Parathyroid adenoma (tissue), 2 donors: Measurements from ENCODE around the gene OTX2.
A peak's percentile ranks its signal among the peaks of the same experiment; 100 is the strongest.

Experiments used
- H2AFZ ChIP-seq: fragments of 300-600 bp; sonication (generic); one replicate; pipeline ENCODE4 v1.7.0; 2017; ENCODE audit warnings: antibody characterized with exemption, mild to moderate bottlenecking
- H3K27ac ChIP-seq: fragments of 300-600 bp; sonication (generic); one replicate; pipeline ENCODE4 v1.7.0; 2017
- H3K27me3 ChIP-seq: fragments of 300-600 bp; sonication (generic); one replicate; pipeline ENCODE4 v1.7.0; 2017; ENCODE audit warnings: low read length; ENCODE audit not compliant: control insufficient read depth, insufficient read depth
- H3K36me3 ChIP-seq: fragments of 300-600 bp; sonication (generic); one replicate; pipeline ENCODE4 v1.7.0; 2017; ENCODE audit warnings: low read length; ENCODE audit not compliant: control insufficient read depth, insufficient read depth
- H3K4me1 ChIP-seq: fragments of 300-600 bp; sonication (generic); one replicate; pipeline ENCODE4 v1.7.0; 2017; ENCODE audit warnings: control low read depth
- H3K4me2 ChIP-seq: fragments of 300-600 bp; sonication (generic); one replicate; pipeline ENCODE4 v1.7.0; 2017; ENCODE audit warnings: low read length
- H3K4me3 ChIP-seq: fragments of 300-600 bp; sonication (generic); one replicate; pipeline ENCODE4 v1.7.0; 2017; ENCODE audit warnings: low read depth, low read length
- H3K79me2 ChIP-seq: fragments of 300-600 bp; sonication (generic); one replicate; pipeline ENCODE4 v1.7.0; 2017; ENCODE audit warnings: control low read depth
- H3K9ac ChIP-seq: fragments of 300-600 bp; sonication (generic); one replicate; pipeline ENCODE4 v1.7.0; 2017; ENCODE audit warnings: mild to moderate bottlenecking
- H3K9me3 ChIP-seq: fragments of 300-600 bp; sonication (generic); one replicate; pipeline ENCODE4 v1.7.0; 2017; ENCODE audit warnings: low read length; ENCODE audit not compliant: control insufficient read depth
- TF ChIP-seq, protein P1 (sequence below): fragments of 300-600 bp; sonication (generic); IDR thresholded peaks from one replicate; pipeline ENCODE4 v1.7.0; 2017; ENCODE audit warnings: antibody characterized with exemption, mild to moderate bottlenecking
- donor health status: primary hyperparathyroidism.

OTX2 gene

DNA sequence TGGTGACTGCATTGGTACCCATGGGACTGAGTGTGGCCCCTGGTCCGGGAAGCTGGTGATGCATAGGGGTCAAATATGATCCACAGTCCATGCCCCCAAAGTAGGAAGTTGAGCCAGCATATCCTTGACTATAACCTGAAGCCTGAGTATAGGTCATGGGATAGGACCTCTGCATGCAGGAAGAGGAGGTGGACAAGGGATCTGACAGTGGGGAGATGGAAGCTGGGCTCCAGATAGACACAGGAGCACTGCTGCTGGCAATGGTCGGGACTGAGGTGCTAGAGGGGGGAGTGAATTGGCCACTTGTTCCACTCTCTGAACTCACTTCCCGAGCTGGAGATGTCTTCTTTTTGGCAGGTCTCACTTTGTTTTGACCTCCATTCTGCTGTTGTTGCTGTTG is 8.4 kb downstream of the OTX2 start:
- H3K9ac ChIP-seq, result no peak overlapping the region
- H3K27ac ChIP-seq, result no peak overlapping the region
- no peaks in the 10 kb centered on the region for H3K9me3 ChIP-seq
- peaks cover 31% of the 10 kb centered on the region for H3K27me3 ChIP-seq
- no peak overlapping the region for H2AFZ ChIP-seq
- no peaks in the 10 kb centered on the region for H3K79me2 ChIP-seq
- no peak overlapping the region for H3K4me3 ChIP-seq
- TF ChIP-seq, protein P1, sequence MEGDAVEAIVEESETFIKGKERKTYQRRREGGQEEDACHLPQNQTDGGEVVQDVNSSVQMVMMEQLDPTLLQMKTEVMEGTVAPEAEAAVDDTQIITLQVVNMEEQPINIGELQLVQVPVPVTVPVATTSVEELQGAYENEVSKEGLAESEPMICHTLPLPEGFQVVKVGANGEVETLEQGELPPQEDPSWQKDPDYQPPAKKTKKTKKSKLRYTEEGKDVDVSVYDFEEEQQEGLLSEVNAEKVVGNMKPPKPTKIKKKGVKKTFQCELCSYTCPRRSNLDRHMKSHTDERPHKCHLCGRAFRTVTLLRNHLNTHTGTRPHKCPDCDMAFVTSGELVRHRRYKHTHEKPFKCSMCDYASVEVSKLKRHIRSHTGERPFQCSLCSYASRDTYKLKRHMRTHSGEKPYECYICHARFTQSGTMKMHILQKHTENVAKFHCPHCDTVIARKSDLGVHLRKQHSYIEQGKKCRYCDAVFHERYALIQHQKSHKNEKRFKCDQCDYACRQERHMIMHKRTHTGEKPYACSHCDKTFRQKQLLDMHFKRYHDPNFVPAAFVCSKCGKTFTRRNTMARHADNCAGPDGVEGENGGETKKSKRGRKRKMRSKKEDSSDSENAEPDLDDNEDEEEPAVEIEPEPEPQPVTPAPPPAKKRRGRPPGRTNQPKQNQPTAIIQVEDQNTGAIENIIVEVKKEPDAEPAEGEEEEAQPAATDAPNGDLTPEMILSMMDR, result no peak
- H3K36me3 ChIP-seq, result no peaks in the 10 kb centered on the region
- H3K4me2 ChIP-seq, result no peak overlapping the region
- no peaks in the 10 kb centered on the region for H3K4me1 ChIP-seq

DNA sequence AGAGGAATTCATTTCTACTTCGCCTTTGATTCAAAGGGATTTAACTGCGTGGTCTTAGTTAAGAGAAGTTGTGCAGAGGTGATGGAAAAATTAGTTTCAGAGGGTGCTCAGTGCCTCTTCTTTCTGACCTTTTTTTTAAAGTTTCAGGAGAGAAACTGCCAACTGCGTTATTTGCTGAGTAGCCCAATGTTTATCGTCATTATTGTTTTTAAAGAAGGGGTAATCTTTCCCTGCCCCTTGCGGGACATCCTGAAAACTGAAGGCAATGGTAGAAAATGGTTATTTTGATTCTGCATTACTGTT is 11.0 kb downstream of the OTX2 start:
- Histone ChIP-seq H2AFZ (no peak overlapping the region), H3K4me3 (no peak overlapping the region)

DNA sequence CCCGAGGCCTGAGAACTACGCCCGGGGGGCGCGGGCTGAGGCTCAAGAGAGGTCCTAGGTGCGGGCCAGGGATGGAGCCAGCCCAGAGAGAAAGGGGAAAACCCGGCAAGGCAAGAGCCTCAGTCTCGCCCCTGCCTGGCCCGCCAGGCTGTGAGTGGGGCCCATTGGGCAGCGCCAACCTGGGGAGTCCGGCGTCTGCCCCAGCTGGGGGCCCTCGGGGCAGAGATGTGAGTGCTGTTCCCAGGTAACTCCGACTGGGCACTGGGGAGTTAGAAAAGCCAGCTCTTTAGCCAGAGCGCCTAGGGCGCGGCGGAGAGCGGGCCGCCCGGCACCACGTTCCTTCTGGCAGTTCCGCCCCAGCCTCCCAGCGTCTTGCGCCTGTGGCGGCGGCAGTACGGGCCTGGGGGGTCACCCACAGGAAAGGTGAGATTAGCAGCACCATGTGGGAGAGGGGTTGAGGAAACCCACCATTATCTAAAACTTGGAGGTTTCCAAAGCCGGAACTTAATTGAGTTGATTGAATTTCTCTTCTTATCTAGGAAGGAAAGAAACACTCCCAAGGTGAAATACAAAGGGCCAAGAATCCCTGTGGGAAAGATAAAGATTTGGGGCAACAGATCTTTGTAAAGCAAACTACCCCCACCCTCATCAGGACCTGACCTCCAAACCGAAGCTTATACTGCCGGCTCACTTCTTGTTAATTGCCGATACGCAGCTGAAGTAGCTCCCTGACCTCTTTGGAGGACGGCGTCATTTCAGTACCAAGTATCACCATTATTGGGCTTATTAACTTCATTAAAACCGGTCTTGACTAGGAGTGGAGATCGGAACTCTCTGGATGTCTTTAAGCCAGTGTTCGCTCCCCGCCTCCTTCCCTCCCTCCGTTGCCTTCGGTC is 11.6 kb downstream of the OTX2 start:
- no peak overlapping the region for H3K4me3 ChIP-seq
- no peaks in the 10 kb centered on the region for H3K4me1 ChIP-seq
- H3K36me3 ChIP-seq, result no peaks in the 10 kb centered on the region
- H3K9ac ChIP-seq, result no peak overlapping the region
- no peak overlapping the region for H3K27ac ChIP-seq
- H2AFZ ChIP-seq, result peak overlapping the region; percentile 28
- H3K79me2 ChIP-seq, result no peaks in the 10 kb centered on the region
- peaks cover 36% of the 10 kb centered on the region for H3K27me3 ChIP-seq
- no peaks in the 10 kb centered on the region for H3K9me3 ChIP-seq
- TF ChIP-seq, protein P1, result no peak
- H3K4me2 ChIP-seq, result peak overlapping the region; percentile 53

More for the DNA sequence above, 11.0 kb downstream of the OTX2 start:
- H3K27ac ChIP-seq, result no peak overlapping the region
- no peak overlapping the region for H3K9ac ChIP-seq
- H3K27me3 ChIP-seq, result peaks cover 40% of the 10 kb centered on the region
- H3K79me2 ChIP-seq, result no peaks in the 10 kb centered on the region
- H3K4me2 ChIP-seq, result no peak overlapping the region
- TF ChIP-seq, protein P1, result no peak
- H3K9me3 ChIP-seq, result no peaks in the 10 kb centered on the region
- no peaks in the 10 kb centered on the region for H3K36me3 ChIP-seq
- H3K4me1 ChIP-seq, result no peaks in the 10 kb centered on the region

- Histone ChIP-seq H3K27me3 (peaks cover 33% of the 10 kb centered on the region), H3K4me1 (no peaks in the 10 kb centered on the region), H3K79me2 (no peaks in the 10 kb centered on the region), H3K27ac (no peak overlapping the region), H3K9ac (no peak overlapping the region), H2AFZ (peak overlapping the region; percentile 28), H3K36me3 (no peaks in the 10 kb centered on the region), H3K4me2 (peak overlapping the region; percentile 53), H3K4me3 (peak overlapping the region; percentile 16), H3K9me3 (no peaks in the 10 kb centered on the region)
- TF ChIP-seq, protein P1, result no peak
These were observed 12.5 kb downstream of the OTX2 start for GRCh38 chr14:56797569-56798446.
